IPS-NIHi7 (cell line): ENCODE results near the gene RTN3.

ENCODE experiments used
- DNase-seq: peaks from one replicate; pipeline ENCODE4 v3.0.0; 2012; ENCODE audit warnings: mixed read lengths; ENCODE audit errors: extremely low spot score

RTN3 gene

DNA sequence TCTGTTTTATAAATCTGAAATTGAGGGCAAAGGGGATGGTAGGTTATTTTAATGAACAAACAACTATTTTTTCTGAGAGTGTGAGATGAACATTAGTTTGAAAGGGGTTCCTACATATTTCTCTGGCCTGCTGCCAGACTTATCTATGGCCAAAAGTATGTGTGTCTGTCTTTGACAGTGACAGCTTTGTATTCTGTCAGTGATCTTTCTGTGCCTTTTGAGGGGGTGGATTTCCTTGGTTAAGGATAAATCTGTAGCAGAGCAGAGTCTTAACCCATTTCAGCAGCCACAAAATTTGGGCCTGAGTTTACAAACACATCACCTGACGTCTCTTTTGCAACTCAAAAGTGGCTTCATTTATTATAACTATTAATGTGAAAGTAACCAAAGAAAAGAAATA lies 56.4 kb downstream of the RTN3 start:
- no peak for DNase-seq

DNA sequence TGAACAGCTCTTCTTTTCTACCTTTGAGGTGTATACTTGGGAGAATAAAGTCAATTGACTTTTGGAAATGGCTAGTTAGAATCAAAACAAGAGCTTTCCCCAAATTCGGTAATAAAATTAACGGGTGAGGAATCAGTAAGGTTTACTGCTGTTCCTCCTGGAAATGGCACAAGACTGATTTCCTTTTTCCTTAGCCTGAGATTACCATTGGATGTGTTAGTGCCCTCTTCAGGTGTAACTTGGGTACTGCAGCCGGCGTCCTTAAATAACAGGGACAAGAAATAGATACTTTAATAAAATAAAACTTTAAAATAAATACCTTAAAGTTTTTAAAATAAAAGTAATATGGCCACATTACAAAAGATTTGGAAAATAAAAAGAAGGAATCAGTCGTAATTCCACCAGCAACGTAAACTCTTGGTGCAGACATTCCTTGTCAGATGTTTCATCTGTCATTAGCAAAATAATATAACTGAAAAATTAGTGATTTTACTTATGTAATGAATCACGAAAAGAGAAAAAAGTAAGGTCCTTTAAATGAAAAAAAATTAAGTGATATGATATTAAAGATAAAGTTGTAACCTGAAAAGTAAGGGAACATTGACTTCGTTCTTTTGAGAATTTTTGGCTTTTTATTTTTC lies 57.5 kb downstream of the RTN3 start:
- peak; percentile 62 for DNase-seq

DNA sequence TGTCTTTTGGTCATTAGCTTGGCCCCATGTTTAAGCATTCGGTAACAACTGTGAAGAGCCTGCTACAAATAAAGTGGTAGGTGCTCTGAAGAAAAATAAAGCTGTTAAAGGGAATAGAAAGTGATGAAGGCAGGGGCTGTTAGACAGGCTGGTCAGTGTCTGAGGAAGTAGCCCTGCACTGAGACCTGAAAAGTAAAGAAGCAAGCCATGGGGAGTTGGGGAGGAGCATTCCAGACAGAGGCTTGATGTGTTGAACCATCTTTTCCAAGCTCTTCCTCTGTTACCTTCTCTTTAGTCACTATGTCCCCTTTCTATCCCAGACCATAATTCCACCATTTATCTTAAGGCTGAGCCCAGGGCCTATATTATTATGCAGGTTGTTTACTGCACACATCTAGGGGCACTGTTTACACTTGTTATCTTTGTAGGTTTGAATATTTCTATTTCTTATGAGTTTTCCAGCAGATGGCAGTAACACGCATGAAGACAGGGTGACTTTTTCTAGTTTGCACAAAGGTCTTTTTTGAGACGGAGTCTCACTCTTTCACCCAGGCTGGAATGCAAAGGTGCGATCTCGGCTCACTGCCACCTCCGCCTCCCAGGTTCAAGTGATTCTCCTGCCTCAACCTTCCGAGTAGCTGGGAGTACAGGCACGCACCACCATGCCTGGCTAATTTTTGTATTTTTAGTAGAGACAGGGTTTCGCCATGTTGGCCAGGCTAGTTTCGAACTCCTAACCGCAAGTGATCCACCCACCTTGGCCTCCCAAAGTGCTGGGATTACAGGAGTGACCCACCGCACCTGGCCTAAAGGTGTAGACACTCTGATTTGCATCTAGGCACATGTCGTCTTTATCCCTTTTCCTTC lies 64.2 kb downstream of the RTN3 start:
- no peak for DNase-seq

DNA sequence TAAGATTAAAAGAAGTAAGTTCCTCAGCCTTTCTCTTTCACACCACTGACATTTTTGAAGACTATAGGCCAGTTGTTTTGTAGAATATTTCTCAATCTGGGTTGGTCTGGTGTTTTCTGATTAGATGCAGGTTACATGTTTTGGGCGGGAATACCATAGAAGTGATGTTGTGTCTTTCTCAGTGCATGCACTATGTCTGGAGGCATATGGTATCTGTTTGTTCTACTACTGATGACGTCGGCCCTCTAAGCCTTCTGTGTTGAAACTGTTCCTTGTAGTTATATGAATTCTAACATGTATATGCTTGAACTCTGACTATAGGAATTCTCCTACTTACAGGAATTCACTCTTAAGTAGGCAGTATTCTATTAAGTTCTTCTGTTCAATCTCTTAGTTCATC lies 65.7 kb downstream of the RTN3 start:
- no peak for DNase-seq

DNA sequence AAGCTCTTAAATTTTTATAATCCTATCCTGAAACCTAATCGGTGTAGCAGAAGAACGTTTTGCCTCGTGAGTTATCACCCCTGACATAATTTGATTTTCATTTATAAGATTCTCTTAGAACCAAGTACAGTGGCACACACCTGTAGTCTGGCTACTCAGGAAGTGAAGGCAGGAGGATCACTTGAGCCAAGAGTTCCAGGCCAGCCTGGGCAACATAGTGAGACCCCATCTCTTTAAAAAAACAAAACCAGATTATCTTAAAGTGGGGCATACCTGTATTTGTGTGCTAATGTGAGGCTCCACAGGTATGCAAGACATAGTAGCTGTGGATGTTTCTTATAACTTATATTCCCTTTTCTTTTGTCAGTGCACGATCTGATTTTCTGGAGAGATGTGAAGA lies 68.3 kb downstream of the RTN3 start:
- no peak for DNase-seq

DNA sequence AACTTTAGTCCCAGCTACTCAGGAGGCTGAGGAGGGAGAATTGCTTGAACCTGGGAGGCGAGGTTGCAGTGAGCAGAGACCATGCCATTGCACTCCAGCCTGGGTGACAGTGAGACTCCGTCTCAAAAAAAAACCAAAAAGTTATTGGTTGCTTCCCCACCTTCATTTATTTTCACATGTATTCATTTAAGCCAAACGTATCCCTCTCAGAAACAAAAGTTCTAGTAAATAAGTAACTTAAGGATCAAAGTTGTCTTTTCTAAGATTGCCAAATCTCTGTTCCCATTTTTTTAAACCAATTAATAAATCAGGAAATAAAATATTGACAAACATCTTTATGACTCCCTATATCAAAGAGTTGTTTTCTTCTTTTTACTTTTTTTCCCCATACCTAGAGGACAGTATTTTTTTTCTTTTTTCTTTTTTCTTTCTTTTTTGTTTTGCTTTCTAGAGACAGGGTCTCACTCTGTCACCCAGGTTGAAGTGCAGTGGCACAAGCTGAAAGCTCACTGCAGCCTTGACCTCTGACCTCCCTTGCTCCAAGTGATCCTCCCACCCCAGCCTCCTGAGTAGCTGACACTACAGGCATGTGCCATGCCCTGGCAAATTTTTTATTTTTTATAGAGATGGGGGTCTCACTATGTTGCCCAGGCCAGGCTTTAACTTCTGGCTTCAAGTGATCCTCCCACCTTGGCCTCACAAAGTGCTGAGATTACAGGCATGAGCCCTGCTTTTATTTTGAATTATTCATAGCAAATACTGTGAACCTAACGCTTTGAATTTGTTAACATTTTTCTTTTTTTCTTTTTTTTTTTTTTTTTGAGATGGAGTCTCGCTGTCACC lies 75.8 kb downstream of the RTN3 start:
- DNase-seq, result no peak

DNA sequence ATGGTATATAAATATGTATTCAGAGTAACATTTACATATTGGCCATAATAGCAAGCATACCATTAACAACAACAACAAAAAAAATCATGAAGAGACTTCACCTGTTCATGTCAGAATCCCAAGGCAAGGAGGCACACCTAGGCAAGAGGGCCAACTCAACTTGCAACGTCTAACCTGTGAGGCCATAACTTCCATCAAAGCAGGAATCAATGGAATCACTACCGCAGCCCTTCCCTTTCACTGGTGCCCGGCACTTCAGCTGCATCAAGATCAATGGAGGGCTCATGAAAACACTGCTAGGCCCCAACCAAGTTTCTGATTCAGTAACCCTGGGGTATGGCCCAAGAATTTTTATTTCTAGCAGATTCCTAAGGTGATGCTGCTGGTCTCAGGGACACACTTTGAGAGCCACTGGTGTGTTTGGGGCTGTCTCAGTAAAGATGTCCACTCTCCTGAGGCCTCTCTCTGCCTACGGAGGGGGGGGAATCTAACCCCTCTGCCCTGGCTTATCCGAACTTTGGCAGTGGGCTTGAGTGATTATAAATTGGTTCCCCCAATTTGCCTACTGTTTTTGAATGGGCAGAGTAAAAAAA lies 79.3 kb downstream of the RTN3 start:
- DNase-seq, result no peak

DNA sequence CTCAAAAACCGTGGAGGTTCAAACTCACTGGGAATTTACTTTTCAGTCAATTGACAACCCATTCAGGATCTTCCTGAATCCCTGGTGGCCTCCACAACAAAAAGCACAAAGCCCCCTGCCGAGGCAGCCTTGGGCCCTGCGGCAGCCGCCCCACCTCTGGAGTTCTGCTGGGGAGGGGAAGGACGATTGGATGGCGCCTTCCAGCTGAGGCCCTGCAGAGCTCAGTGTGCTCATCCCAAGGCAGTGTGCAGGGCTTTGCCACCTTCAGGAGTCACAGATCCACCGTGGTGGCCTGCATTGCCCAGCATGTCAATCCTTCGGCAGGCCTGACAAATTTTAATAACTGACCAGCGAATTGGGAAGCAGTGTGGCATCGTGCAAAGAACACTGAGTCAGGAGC lies 79.9 kb downstream of the RTN3 start:
- peak; percentile 75 for DNase-seq

DNA sequence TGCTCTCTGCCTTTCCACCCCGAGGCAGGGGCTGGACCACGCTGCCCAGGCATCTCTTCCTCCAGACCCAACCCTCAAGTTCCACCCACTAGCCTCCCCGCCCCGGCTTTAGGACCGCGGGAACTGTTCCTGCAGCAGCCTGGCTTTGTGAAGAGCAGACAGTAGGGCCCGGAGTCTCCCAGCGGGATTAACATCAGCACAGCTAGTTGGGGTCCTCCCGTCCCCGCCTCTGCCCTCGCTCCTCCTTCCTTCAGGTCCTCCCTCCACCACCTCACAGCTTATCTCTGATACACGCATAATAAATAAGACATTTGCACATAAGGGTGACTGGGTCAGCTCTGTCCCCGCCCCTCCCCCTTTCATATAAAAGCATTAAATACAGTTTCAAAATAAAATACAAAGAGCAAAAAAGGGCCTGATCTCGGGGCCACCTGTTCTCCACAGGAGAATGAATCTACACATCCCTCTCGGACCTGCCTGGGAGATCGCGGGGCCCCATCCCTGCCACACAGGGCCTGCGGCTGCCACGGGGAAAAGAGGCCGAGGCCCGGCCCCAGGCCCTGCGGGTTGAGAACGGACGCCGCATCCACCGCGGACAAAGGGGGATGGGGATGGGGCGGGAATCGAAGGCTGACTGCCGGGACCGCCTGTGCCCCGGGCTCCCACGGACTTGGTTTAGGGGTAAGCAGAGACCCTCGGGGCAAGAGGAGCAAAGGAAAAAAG lies 80.8 kb downstream of the RTN3 start:
- DNase-seq, result peak; percentile 82

DNA sequence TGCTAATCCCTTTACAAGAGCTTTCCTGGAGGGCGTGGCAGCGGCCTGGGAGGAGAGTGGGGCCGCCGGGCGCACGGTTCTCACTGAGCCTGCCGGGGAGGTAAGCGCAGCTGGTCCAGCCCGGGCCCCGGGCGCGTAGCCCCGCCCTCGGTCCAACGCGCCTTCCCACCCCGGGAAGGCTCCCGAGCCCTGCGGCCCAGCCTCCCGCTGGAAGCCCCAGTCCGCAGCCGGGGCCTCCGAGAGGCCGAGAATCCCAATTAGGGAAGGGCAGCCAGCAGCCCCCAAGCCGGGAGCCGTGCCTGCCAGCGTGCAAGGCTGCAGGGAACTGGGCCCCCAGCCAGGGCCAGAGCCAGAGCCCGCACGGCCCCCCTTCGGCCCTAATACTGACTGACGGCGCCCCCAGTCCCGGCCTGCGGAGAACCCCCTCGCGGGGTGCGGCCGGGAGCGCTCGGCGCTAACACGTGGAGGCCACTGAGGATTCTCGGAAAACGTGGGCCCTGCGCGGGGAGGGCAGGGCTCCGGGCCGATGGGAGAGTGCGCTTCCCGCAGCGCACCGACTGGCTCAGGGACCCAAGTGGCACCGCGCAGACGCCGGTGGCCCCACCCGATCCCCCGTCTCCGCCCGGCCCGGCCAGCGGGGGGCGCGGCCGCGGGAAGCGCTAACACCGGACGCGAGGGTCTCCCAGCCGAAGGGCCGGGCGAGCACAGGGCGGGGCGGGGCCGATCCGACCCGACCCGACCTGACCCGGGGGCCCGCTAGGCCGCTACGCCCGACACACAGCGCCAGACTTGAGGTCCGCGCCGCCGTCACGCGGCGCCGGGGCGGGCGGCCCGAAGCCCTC lies 81.6 kb downstream of the RTN3 start:
- DNase-seq, result peak; percentile 57

DNA sequence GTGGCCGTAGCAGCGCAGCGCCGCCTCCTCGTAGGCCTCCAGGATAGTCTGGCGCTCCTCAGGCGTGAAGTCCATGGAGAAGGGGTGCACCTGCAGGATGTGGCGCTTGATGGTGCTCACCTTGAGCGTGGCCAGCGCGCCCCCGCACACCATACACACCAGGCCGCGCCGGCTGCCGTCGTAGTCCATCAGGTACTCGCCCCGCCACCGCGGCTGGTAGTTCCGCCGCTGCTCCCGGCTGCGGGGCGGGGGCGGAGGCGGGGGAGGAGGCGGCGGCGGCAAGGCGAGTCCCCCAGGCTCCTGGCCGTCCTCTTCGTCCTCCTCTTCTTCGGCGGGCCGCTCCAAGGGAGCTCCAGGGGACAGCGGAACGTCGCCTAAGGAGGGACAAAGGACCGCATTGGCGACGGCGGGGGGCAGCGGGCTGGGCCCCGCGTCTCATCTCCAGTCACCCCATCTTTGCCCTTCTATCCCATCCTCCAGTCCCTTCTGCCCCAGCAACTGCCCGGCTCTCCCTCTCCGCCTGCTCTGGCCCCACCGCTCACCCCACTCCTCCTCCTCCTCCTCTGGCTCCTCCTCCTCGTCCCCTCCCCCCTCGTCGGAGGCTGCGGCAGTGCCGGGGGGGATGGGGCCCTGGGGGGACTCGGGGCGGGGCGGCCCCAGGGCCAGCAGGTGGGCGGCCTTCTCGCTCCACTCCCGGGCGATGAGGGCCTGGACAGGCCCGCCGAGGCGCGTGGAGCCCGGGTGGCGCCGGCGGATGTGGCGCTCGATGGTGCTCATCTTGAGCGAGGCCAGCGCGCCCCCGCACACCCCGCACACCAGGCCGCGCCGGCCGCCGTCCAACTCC lies 82.4 kb downstream of the RTN3 start:
- DNase-seq, result peak; percentile 73

DNA sequence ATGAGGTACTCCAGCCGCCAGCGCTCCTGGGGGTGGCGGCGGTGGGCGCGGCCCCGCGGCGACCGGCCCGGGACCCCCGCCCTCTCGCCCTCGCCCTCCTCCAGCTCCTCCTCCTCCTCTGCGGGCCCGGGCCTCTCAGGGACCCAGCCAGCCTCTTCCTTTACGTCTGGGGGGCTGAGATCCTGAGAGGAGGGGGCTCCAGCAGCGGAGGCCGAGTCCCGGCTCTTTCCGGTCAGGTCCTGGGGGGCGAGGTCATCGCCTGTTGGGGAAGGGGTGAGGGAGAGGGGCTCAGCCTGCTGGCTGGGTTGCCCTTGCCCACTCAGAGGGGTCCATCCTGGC lies 83.0 kb downstream of the RTN3 start:
- no peak for DNase-seq

DNA sequence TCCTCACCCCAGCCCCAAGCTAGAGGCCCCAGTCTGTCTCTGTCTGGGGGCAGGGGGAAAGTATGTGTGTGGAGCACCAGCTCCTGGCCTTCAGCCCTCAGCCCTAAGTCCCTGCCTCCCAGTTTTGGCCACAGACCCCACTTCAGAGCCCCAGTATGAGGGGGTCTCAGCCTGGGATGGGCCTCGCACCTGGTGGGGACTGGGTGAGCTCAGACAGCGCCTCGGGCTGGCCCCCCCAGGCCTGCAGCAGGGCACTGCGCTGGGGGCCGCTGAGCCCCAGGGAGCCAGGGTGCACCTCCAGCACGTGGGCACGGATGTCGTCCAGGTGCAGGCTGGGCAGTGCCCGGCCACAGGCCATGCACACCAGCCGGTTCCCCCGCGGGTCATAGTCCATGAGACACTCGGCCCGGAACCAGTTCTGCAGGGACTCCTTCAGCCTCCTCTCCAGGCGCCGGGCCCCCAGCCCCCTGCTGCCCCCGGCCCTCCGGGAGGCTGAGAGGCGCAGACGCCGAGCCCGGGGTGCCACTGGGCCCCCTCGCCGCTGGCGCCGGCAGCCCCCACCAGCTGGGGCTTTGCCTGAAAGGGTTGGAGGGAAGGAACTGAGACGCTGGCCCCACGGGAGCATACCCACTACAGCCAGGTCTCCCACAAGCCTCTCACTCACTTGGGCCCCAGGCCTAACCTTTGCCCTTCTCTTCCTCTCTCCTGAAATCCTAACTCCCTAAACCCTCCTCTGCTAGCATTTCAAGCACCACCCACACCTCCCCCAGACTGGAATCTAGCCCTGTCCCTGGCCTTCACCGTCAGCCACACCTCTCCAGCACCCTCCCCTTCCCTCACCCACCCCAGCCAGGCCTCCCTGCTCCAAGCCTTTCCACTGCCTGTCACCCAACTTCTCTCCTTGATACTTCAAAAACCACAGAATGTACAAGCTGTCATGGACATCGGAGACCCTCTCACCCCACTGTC lies 83.7 kb downstream of the RTN3 start:
- peak; percentile 54 for DNase-seq

DNA sequence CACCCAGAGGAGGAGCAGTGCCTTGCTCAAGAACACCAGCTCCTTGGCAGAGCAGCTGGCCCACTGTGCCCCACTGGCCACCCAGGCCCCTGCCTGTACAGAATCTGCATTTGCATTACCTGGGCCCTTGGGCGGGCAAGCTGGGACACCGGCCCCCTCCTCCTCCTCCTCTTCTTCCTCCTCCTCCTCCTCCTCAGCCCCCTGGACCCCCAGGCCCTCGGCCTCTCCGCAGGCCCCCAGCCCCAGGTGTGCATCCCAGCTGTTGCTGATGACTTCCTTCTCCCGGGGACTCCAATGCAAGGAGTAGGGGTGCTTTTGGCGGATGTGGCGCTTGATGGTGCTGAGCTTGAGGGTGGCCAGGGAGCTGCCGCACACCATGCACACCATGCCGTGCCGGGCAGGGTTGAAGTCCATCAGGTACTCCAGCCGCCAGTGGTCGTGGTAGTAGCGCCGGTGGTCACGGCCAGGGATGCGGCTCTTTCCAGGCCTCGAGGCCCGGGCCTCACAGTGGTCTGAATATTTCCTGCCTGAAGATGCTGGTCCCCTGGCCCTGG lies 84.5 kb downstream of the RTN3 start:
- no peak for DNase-seq

DNA sequence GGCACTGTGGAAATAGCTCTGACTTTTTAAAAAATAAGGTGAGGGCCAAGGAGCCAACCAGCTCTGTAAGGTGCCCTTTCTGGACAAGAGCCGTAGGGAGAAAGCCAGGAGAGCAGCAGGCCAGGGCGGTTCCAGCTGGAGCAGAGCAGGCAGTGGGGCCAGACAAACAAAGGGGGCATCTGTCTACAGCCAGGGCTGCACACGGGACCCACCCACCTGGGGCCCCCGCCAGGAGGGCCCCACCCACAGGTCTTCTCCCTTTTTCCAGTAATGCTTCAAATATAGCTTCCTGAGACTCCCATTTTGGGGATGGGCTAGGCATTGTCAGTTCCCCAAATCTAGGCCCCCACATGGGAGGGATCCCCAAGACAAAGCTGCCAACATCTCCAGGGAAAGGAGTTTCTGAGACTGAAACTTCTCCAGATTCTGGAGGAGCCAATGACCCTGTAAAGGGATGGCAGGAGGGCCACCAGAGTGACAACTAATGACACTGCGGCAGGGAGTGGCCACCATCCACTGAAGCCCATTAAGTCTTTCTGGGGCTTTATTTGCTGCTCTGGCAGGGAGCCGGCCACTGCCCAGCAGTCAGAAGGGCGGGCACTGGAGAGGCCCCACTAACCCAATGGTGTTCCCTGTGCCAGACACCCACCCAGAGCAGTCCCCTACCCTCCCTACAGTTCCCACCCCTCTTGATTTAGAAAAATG lies 85.4 kb downstream of the RTN3 start:
- no peak for DNase-seq

DNA sequence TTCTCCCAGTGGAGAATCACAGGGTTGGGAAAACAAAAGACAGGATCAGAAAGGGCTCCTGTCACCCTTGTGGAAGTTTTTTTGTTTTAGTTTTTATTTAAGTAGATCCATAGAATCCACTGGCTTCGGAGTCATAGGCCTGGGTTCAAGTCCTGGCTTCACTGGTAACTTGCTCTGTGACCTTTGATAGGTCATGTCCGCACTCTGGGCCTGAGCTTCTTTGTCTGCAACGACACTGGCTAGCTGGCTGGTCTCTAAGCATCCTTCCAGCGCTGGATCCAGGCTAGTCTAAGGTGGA lies 85.9 kb downstream of the RTN3 start:
- DNase-seq, result no peak

DNA sequence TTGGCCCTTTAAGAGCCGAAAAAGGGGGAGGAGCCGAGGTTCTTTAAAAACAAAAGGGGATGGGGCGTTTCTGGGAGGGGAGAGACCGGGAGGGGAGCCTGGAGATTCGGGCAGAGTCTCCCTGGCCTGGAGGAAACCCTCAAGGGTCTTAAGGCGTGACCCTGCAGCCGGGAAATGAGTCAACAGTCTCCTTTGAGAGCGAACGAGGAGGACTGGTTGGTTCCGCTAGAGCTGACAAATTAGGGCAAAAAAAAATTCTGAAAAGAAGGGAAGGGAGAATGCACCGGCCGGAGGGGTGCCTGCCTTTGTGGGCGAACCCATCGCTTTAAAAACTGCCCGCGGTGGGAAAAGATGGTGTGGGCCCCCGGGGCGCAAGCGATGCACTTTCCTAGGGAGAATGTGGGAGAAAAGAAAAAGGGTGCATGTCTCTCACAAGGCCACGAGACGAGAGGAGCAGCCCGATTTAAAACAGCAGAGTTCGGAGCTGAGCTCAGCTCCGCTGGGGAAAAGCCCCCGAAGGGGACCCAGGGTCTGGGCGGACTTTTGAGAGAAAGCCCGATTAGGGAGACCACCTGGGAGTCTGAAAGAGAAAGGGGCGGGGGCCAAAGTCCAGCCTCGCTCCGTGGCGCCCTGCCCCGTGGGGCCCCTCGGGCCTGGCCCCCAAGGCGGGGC lies 86.4 kb downstream of the RTN3 start:
- peak; percentile 76 for DNase-seq
